Kasumi-1 (cell line): ENCODE measurements around the gene HIPK4.
"Not testable (repeated sequence)": the region's sequence is repeated elsewhere in the genome, so short reads cannot be mapped to it uniquely, and the experiment has no call there.

Source experiments
- DNase-seq, 2 experiments: peaks; one replicate each; lab custom pipeline; 2025; lab: John Stamatoyannopoulos, UW

The HIPK4 gene

DNA sequence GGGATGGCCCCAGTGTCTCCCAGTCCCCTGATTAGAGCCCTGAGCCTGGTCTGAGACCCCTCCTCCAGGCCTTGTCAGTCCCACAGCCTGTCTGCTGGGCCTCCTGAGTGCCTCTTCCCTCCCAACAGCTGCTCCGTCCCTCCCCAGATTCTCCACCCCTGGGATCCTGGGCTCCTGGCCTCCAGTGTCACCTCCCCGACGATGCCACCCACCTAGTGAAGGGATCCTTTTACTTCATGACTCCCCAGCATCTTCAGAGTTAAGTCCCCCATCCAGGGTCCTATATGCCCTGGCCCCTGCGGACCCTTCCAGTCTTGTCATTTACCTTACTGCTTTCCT is 27.6 kb upstream of the HIPK4 start:
- DNase-seq: no peak

- peak; percentile 15 to 21 for DNase-seq
Measured at GRCh38 chr19:40416918-40417642, 27.1 kb upstream of the HIPK4 start.

GRCh38 chr19:40415768-40416167 is 25.8 kb upstream of the HIPK4 start:
- DNase-seq: no peak

DNA sequence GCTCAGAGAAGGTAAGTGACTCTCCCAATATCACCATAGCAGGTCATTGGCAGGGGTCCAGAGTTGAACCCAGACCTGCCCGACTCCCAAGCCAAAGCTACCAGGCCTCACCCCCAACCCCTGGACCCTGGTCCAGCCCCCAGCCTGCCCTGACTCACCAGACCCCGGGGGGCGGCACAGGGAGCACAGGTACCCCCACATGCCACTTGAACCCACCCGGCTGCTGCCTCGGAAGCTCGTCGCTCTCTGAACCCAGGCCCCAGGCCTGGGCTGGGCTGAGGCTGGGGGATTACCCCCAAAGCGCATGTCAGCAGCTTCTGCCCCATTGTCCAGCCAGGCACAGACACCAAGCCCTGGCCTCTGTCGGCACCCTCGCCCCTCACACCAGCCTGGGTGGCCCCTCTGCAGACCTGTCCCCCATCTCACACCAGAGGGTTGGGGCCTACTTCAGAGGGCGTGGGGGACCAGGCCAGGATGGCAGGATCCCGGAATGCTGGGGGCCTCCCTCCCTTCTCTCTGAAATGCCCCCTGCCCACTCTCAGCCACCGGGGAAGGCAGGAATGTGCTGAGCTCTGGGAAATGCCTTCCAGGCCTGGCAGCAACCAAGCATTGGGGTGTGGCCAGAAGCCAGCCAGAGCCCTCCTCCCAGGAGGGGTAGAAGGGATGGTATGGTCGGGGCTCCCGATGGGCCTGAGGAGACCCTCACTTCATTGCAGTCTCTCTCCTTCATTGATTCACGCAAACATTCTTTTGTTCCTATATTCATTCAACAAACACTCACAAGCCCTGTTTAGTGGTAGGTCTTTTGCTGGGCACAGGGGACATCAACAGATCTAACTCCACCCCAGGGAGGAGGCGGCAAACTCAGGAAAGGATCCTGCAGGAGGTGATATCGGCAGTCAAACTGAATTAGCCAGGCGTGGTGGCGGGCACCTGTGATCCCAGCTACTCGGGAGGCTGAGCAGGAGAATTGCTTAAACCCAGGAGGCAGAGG is 24.9 kb upstream of the HIPK4 start:
- no peak for DNase-seq

DNA sequence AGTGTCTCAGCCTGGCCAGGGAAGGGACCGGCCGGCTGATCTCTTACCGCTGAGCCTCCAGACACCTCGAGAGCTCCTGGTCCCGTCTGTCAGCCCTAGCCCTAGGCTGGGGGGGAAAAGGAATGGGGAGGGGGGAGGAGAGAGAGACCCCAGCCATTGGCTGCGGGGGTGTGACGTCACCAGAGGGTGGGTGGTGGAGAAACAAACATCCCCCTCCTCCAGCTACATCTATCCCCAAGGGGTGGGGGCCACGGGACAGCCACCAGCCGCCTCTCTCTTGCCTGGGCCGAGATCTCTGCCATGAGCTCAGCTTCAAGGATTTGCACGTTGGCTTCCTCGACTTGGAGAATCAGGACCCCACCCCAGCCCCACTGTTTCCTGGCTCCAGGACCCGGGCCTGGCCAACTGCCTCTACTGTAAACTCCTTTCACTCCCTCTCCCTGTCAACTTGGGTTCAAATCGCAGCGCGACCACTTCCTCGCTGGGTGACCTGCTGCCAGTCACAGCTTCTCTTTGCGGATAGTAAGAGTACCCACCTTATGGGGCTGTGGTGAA is 23.4 kb upstream of the HIPK4 start, which contains the start of gene PRX:
Gene PRX, minus strand, starts transcription at position 88 of the 555 bp plus-strand sequence. CDS start 5,446 bp downstream, outside the sequence.
- DNase-seq: no peak

- DNase-seq: no peak
Measured at GRCh38 chr19:40412866-40413265, 22.9 kb upstream of the HIPK4 start.

- no peak for DNase-seq
Measured at GRCh38 chr19:40411958-40412499, 22.0 kb upstream of the HIPK4 start.

- DNase-seq: peak in 1 of 2 experiments; percentile 6
Measured at GRCh38 chr19:40411125-40411842, 21.3 kb upstream of the HIPK4 start.

DNA sequence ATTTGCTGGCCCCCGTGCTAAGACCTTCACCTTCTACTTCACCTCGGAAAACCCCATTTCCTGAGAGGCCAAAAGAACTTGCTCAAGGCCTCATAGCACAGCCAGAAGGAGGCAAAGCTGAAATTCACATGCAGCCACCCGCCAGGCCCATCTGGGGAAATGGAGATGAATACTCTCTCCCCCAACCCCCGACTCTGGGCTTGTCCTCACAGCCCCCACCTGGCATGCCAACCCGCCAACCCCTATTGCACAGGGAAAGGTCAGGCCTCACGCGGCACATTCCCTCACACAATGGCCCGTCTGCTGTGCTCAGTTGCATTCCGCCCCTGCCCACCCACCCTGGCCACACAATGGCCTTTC is 20.0 kb upstream of the HIPK4 start:
- no peak for DNase-seq

- DNase-seq: not testable (repeated sequence)
Measured at GRCh38 chr19:40408598-40408925, 18.6 kb upstream of the HIPK4 start.

- peak; percentile 32 to 45 for DNase-seq
Measured at GRCh38 chr19:40407714-40408597, 18.0 kb upstream of the HIPK4 start.

DNA sequence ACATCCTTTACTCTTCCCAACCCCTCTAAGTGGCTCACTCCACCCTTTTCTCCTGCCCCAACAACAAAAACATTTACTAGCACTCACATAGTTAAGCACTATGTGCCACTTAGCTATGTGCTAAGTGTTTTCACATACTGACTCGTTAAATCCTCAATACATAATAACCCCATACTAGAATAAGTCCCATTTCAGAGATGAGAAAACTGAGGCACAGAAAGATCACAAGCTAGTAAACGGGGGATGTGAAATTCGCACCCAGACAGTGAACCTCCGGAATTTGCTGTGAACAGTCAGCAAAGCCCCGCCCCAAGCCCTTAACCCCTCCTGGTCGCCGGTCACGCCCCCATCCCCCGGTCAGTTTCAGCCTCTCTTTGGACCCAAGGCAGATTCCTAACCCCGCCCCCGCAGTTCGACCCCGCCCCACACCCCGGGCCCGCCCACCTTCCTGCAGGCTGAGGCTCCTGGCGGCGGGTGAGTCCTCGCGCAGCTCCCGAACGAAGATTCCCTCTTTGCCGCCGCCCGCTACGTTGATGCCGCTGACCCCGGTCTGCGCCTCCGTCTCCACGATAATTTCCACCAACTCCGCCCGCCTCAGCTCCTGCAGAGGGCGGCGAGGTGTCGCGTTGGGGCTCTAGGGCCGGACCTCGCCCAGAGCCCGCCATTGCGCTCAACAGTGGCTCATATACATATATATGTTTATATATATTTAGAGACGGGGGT is 13.4 kb upstream of the HIPK4 start:
- peak; percentile 86 to 88 for DNase-seq

GRCh38 chr19:40400559-40400958 is 10.6 kb upstream of the HIPK4 start:
- DNase-seq: no peak

DNA sequence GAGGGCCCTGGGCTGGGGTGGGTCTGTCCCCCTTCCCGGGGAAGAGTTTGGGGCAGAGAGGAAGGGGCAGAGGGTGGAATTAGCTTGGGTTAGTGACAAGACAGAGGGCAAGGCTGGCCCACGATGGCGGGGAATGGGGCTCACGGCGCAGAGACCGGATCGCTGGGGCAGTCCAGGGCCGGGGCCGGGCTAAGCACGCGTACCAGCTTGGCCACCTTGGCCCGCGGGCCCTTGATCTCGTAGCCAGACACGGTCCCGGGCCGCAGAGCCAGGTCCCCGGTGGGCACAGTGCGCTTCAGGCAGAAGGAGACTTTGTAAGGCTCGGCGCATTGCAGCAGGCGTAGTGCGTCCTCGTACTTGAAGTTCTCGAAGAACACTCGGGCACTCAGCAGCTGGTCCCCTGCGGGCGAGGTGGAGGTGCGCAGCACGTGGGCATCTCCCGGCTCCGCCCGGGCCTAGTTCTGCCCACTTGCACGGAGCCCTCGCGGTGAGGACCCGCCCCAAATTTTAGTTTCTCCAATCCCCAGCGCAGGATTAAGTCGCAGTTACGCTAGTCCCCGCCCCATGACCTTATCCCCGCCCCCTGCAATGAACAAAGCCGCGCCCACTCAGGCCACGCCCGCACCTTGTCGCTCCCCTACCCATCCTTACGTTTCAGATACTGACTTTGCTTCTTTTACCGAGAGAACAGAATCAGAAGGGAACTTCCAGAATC is 8.6 kb upstream of the HIPK4 start:
- no peak for DNase-seq

GRCh38 chr19:40397568-40397906 is 7.6 kb upstream of the HIPK4 start:
- no peak for DNase-seq

- DNase-seq: no peak
Measured at GRCh38 chr19:40396886-40397567, 7.0 kb upstream of the HIPK4 start.

- DNase-seq: no peak
Measured at GRCh38 chr19:40395956-40396355, 6.0 kb upstream of the HIPK4 start.

DNA sequence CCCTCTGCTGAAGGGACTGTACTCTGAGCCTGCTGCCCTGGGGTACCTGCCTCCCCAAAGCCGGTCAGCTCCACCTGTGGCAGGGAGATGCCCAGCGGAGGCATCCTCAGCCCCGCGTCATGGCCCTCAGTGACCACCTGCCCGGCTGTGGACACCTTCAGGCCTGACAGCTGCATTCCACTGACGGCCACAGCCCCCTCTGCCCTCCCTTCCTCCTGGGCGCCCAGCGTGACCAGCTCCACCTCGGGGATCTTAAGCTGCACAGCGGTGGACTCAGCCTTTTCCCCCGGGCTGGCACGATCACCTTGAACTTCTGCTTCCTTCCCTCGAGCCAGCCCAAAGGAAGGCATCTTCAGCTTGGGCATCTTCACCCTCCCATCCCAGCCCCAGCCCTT is 4.8 kb upstream of the HIPK4 start:
- no peak for DNase-seq
